ENCODE results near the gene NME2.

The NME2 gene

GRCh38 chr17:51203838-51204237 lies 37.6 kb downstream of the NME2 start:
- DNase-seq (ENCODE audit: low spot score) = no peak

DNA sequence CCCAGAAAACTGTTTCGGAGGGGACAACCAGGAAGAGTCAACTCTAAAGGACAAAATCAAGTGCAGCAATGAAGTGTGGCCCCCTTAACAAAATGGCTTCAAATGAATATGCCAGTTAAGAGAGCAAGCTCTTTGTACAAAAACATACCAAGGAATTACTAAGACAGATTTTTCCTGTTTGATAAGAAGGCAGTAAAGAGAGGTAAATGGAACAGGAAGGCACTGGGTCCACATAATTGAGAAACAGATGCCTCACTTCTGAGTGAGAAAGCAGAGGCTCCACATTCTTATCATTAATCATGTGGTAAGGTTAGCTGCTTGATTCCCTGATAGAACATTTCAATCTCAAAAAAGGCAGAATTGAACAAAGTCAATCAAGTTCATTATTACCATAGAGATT lies 48.7 kb downstream of the NME2 start:
- no peak for DNase-seq (ENCODE audit: low spot score)

DNA sequence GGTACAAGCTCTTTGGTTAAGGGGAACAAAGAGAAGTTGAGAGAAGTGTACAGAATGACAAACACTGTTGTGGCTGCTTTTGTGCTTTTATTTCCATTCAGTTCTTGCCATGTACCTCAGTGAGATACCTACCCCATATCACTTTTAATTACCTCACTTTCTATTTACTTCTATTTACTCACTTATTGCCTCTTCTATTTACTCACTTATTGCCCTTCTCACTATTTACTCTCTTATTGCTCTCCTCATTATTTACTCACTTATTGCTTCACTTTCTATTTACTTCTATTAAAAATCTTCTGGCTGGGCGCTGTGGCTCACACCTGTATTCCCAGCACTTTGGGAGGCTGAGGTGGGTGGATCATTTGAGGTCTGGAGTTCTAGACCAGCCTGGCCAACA lies 51.7 kb downstream of the NME2 start:
- no peak for DNase-seq (ENCODE audit: low spot score)

- DNase-seq (ENCODE audit: low spot score) = no peak
These were observed 55.1 kb downstream of the NME2 start for GRCh38 chr17:51221322-51221721.
